Fibroblast of skin of back (primary cell): ENCODE results near the gene OTOG.
"Not testable (repeated sequence)": the region's sequence is repeated elsewhere in the genome, so short reads cannot be mapped to it uniquely, and the experiment has no call there.

Source experiments
- DNase-seq: peaks from one replicate; pipeline ENCODE4 v3.0.0-alpha.2; 2013

The OTOG gene

GRCh38 chr11:17607083-17607429 lies 60.0 kb downstream of the OTOG start:
- DNase-seq: no peak

DNA sequence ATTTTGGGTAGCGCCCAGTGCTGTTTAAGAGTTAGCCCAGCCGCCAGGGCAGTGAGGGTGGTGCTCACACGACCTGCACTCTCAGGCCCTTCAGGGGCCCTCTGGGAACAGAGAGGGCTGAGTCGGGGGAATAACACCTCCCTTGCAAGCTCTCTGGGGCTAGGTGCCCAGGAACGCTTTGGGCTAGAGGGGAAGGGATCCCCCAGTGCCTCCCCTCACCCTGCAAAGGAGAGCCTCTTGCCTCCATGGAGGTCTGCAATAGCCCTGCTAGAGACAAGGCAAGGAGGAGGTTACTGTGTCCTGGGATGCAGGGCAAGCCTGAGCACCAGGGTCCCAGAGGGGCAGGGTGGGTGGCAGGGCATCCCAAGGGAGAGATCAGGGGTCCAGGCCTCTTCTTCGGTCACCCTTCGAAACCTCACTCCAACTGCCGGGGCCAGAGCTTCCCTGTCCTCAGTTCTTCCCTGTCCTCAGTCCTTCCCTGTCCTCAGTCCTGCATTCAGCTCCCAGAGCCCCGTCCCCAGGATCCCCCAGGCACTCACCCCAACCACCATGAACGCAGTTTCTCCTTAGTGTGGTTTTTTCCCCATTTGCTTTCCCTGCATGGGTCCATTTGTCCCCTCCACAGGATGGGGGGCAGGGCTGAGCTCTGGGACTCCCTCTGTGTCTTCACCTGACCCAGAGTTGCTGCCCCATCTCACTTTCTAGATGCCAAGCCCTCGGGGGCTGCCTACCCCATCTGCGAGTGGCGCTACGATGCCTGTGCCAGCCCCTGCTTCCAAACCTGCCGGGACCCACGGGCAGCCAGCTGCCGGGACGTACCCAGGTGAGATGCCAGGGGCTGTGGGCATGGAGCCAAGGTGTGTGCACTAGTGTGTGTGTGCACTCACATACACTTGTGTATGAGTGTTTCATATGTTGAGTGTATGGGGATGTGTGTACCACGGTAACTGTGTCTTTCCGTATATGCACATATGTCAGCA lies 60.8 kb downstream of the OTOG start:
- no peak for DNase-seq

DNA sequence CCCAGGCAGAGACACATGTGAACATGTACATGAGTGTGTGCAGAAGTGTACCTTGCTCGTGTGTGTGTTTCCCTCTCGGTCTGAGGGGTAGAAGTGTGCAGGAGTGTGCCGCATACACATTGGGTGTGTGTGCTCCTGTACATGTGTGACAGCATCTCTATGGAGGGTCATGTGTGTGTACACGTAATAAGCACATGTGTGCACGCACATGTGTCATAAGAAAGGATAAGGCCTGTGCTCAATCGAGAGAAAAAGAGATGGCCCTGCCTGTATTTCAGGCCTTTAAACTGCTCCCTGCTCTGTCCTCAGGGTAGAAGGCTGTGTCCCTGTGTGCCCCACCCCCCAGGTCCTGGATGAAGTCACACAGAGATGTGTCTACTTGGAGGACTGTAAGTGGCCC lies 61.8 kb downstream of the OTOG start:
- DNase-seq: no peak

- DNase-seq: no peak
These were observed 62.4 kb downstream of the OTOG start for GRCh38 chr11:17609291-17610084.

GRCh38 chr11:17610085-17610894 lies 63.2 kb downstream of the OTOG start:
- no peak for DNase-seq

DNA sequence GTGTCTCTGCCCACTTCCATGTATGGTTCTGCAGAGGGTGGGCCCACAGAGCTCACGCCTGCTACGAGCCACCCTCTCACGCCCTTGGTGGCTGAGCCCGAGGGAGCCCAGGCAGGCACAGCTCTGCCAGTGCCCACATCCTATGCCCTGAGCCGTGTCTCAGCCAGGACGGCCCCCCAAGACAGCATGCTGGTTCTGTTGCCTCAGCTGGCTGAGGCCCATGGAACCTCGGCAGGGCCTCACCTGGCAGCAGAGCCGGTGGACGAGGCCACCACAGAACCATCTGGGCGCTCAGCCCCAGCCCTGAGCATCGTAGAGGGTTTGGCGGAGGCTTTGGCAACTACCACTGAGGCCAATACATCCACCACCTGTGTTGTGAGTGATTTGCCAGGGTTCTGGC lies 64.0 kb downstream of the OTOG start:
- no peak for DNase-seq

- no peak for DNase-seq
These were observed 64.6 kb downstream of the OTOG start for GRCh38 chr11:17611503-17612220.

DNA sequence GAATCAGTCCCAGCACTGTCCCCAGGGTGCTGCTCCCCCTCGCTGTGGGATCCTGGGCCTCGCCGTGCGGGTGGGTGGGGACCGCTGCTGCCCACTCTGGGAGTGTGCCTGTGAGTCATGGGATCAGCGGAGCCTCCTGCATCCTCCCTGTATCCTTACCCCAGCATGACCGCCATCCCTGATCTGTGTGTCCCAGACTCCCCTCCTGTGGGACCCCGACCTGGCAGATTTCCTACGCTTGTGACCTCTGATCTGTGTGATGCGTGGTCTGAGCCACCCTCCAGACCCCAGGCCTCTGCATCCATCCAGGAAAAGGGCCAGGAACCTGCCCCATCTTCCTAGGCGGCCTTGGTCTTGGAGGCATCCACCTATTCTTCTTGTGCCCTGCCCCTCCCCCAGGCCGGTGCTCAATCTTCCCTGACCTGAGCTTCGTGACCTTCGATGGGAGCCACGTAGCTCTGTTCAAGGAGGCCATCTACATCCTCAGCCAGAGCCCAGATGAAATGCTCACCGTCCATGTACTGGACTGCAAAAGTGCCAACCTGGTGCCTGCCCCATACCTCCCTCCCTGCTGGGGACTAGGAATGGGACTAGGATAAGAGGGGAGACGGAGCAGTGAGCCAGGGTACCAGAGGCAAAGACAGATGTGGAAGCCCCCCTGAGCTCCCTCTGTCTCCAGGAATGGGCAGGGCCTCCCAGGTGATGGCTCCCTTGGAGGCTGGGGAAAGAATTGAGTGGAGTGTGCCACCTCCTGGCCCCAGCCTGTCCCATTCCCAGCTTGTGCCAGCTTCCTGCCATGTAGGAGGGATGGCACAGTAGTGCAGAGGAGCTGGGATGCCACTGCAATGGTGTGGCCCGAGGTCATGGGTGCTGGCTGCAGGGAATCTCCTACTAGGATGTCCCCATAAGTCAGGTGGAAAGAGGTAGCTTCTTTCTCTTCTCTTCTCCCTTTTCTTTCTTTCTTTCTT lies 65.4 kb downstream of the OTOG start:
- no peak for DNase-seq

DNA sequence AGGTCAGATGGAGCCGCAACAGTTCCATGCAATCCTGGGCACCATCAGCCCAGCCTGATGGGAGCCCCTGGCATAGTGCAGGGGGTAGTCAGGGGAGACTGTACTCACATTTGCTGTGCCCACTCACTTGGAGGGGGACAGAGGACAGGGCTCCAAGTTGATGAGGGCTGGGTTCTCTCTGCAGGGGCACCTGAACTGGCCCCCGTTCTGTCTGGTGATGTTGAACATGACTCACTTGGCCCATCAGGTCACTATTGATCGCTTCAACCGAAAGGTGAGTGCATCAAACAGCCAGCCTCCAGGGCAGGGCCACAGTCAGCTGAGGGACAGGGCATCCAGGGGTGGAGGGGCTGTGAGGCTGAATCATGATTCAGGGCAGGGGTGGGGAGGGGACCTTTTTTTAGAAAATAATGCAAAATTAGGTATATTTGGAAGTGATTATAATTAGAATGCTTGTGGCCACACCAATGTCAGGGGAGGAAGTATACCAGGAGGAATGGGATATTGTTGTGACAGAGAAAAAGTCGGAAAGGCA lies 66.4 kb downstream of the OTOG start:
- DNase-seq: no peak

GRCh38 chr11:17613983-17614382 lies 66.9 kb downstream of the OTOG start:
- DNase-seq: no peak

- not testable (repeated sequence) for DNase-seq
These were observed 75.7 kb downstream of the OTOG start for GRCh38 chr11:17622711-17623110.

GRCh38 chr11:17629113-17629512 lies 82.1 kb downstream of the OTOG start:
- no peak for DNase-seq

DNA sequence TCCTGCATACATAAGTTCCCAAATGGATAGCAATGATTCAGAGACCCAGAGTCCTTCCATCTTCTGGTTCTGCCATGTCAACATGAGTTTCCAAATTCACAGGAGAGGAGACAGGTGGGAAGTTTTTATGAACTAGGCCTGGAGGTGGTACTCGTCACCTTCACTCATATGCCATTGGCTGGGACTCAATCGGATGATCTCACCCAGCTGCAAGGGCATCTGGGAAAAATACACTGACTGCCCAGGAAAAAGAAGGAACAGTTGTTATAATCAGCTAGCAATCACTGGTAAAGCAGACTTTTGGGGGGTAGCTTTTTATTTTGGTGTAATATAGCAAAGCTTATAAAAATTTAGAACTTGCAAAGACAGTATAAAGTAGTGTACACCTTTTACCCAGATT lies 83.9 kb downstream of the OTOG start:
- DNase-seq: no peak

- no peak for DNase-seq
These were observed 84.8 kb downstream of the OTOG start for GRCh38 chr11:17631702-17632365.

GRCh38 chr11:17633279-17633986 lies 86.4 kb downstream of the OTOG start:
- no peak for DNase-seq

DNA sequence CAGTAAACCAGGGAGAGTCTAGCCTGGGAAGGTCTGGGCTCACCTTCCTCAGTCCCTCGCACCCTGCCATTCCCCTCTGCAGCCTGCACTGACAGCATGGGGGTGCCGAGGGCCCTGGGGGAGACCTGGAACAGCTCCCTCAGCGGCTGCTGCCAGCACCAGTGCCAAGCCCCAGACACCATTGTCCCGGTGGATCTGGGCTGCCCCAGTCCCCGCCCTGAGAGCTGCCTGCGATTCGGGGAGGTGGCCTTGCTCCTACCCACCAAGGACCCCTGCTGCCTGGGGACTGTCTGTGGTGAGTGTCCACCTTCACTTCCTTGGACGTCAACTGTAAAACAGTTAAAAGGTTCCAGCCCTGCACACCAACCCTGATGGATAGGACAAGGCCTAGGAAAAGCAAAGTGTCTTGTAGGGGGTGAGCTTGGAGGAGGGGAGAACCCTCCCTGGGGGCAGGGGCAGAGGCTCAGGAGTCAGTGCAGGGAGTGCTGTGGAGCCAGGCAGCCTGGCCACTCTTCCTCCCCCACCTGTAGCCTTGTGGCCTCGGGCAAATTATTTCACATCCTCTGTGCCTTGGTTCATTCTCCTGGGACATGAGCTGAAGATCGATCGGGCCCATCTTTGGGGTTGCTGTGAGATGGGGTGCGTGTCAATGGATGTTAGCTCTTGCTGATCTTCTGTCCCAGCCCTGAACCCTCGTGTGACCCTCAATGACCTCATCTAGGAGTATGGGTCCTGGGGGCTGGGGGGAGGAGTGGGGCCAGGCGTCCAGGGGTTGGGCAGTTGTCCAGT lies 87.1 kb downstream of the OTOG start:
- no peak for DNase-seq

DNA sequence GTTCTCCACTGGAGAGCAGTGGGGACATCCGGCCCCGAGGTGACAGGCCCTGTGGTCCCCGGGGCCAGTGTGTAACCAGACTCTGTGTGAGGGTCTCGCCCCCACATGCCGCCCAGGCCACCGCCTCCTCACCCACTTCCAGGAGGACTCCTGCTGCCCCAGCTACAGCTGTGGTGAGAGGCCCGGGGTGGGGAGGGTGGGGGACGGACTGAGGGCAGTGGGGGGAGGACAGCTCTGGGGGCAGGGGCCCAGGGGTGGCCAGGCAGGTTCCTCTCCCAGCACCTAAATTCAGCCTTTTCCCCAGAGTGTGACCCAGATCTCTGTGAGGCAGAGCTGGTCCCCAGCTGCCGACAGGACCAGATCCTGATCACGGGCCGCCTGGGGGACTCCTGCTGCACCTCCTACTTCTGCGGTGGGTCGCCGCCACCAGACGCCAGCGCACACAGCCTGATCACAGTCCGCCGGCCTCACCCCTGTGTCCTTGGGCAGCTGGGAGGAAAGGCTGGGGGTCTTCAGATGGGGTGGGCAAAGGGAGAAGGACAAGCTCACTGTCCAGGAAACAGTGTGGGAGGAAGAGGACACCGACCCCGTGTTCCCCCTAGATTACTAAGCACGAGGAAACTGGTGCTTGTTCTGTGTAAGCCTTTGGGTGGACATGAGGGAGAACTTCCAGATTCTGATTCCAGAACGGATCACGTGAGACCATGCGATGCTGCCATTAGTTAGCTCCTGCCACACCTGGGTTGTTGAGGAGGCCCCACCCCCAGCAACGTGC lies 87.9 kb downstream of the OTOG start:
- no peak for DNase-seq

- DNase-seq: no peak
These were observed 88.5 kb downstream of the OTOG start for GRCh38 chr11:17635551-17635938.
